Stimulated activated CD8-positive, alpha-beta memory T cell treated with anti-CD3 and anti-CD28 coated beads, Interleukin-12 subunit alpha, Interleukin-12 subunit beta, amount 100 ng/mL, for 1 hour (primary cell): ENCODE results near the gene NRN1L.
"Not testable (repeated sequence)": the region's sequence is repeated elsewhere in the genome, so short reads cannot be mapped to it uniquely, and the experiment has no call there.

Experiments used
- DNase-seq: peaks from one replicate; pipeline ENCODE4 v3.0.0-alpha.2; 2020; ENCODE audit warnings: low read depth

Gene NRN1L

GRCh38 chr16:67884684-67885083 lies at the start of gene NRN1L:
Gene NRN1L (plus strand): TSS chr16:67884885. CDS start chr16:67884904, 19 bp downstream.
- no peak for DNase-seq

- DNase-seq = not testable (repeated sequence)
These were observed 47.5 kb upstream of the NRN1L start for GRCh38 chr16:67837190-67837589.

GRCh38 chr16:67837811-67838210 lies 46.9 kb upstream of the NRN1L start:
- DNase-seq = no peak

GRCh38 chr16:67841198-67841815 lies 43.4 kb upstream of the NRN1L start:
- no peak for DNase-seq

- DNase-seq = peak; percentile 90
These were observed 42.7 kb upstream of the NRN1L start, which contains the start of gene THAP11 for GRCh38 chr16:67841816-67842508. Gene THAP11 (plus strand): TSS chr16:67842320. CDS start chr16:67842555, 235 bp downstream.

GRCh38 chr16:67842509-67843342 lies 42.0 kb upstream of the NRN1L start:
- peak; percentile 30 for DNase-seq

GRCh38 chr16:67843343-67843765 lies 41.3 kb upstream of the NRN1L start:
- no peak for DNase-seq

GRCh38 chr16:67844497-67844896 lies 40.2 kb upstream of the NRN1L start:
- DNase-seq = no peak

- no peak for DNase-seq
These were observed 39.2 kb upstream of the NRN1L start for GRCh38 chr16:67845291-67846062.

GRCh38 chr16:67846063-67846319 lies 38.7 kb upstream of the NRN1L start:
- no peak for DNase-seq

- peak; percentile 90 for DNase-seq
These were observed 38.2 kb upstream of the NRN1L start, which contains the start of gene NUTF2 for GRCh38 chr16:67846320-67847063. Gene NUTF2 (plus strand): TSS chr16:67846933. CDS start chr16:67865131, 18,198 bp downstream.

- DNase-seq = peak; percentile 40
These were observed 37.4 kb upstream of the NRN1L start, which contains the start of gene CENPT for GRCh38 chr16:67847064-67847861. Gene CENPT (minus strand): TSS chr16:67847693. CDS start chr16:67833859, 13,834 bp downstream.

- DNase-seq = no peak
These were observed 36.6 kb upstream of the NRN1L start for GRCh38 chr16:67848118-67848517.

GRCh38 chr16:67853670-67854069 lies 31.0 kb upstream of the NRN1L start:
- no peak for DNase-seq

- DNase-seq = no peak
These were observed 28.9 kb upstream of the NRN1L start for GRCh38 chr16:67855789-67856188.

- DNase-seq = no peak
These were observed 27.6 kb upstream of the NRN1L start for GRCh38 chr16:67856927-67857546.

- DNase-seq = no peak
These were observed 27.0 kb upstream of the NRN1L start for GRCh38 chr16:67857547-67858233.

- no peak for DNase-seq
These were observed 26.2 kb upstream of the NRN1L start for GRCh38 chr16:67858500-67858899.
